DMS153 (cell line): Measurements from ENCODE around the gene CST6.
A peak's percentile ranks its signal among the peaks of the same experiment; 100 is the strongest.

Source experiments
- DNase-seq: peaks from one replicate; lab custom pipeline; 2025; lab: John Stamatoyannopoulos, UW

Gene CST6

DNA sequence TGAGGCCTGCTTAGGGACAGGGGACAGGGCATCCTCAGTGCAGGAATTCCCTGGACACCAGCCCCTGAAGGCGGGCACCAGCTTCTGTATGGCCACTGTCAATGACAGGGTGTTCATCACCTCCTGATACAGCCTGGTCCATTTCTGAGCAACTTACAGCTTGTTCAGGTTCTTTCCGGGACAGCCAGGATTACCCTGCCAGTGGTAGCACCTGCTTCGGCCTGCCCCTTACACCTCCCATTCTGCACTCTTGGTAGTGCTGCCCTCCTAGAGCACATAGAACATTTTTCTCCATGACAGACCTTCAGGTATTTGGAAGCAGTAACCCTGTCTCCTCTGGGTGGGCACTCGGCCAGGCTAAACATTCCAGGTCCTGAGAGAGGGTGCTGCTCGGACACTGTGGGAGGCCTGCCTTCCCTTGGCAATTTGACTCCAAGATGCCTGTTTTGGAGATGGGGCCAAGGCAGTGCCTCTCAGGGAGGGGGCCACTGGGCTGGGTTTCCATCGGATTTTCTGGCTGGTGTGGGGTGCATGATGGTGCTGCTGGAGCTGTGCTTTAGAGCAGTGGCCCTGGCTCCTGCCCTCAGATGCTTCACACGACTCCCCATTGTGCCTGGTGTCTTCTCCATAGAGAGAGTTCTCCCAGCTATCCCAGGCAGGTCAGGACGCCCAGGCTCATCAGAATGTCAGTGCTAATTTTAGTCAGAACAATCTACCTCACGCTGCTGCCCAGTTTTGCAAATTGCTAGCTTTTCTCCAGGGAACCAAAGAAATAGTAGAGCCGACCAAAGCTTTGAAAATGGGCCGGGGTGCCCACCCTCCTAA is 35.9 kb downstream of the CST6 start:
- DNase-seq, result no peak

DNA sequence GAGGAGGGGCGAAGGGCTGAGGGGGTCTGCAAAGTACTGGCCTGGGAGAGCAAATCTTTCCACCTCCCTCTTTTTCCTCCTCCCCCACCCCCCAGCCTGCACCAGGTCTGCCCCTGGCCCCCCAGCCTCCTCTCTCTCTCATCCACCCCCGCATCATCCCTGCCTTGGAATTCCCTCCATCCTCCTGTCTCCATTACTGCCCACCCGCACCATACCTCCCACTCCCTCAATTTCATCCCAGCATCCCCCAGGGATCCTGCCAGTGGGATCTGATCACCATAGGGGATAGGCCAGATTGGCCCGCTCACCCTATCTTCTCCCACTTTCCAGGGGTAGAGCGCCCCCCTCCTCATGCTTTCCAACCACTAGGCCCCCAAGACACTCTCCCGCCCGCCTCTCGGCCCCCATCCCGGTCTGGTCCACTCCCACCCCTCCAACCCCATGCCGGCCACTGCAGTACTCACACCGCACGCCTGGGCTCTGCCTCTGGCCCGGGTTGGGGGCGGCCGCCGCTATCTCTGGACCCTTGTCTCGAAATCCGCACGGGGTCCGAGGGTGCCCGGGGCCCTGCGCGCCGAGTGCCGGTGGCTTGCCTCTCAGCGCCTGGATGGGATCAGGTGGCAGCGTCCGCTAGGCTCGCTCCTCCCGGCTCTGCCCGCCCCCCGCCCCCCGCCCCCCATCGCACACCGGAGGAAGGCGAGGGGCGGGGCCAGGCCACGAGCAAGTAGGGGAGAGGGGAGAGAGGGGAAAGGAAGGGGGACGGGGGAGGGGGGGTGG is 36.9 kb downstream of the CST6 start, which contains the start of gene GAL3ST3:
GAL3ST3 (minus strand) TSS at position 615 of the 777 bp plus-strand sequence. CDS start 3,746 bp downstream, outside the sequence.
- DNase-seq, result no peak

DNA sequence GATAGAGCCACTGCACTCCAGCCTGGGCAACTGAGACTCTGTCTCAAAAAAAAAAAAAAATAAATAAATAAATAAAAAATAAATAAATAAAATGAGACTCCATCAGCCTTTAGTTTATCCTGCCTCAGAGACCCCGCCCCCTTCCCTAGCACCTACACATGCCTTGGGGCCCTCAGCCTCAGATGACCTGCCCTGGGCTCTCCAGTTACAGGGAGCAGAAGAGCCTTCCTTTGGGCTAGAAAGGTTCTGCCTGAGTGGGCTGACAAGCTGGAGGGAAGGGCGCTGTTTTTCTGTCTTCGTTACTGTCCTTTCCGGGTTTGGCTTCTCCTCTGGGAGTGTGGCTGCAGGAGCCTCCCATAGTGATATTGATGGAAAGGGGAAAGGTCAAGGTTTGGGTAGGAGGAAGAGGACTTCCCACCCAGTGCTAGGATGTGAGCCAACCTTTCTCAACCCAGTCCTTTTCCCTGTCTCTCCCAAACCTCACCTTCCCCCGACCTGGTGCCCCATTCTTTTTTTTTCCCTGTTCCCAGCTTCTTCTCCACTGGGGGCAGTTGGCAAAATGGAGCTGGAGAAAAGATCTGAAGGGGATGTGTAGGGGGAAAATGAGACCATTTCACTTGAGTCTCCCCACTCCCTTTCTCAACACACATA is 38.9 kb downstream of the CST6 start:
- DNase-seq, result no peak

DNA sequence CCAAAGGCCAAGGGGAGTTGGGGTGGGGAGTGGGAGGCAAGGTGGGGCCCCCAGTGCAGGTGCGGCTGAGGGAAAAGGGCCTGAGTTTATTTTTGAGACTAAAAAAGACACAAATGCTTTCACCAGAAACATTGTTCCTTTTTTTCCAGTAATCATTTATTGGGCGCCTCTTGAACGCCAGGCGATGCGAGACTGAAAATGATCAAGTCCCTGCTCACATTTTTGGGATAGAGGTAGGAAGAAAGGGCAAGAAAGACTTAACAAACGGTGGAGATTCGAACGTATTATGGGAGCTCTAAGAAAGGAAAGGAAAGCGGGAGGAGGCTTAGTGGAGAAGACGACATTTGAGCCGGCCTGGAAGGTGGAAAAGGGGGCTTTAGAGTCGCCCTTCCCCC is 39.6 kb downstream of the CST6 start:
- no peak for DNase-seq

DNA sequence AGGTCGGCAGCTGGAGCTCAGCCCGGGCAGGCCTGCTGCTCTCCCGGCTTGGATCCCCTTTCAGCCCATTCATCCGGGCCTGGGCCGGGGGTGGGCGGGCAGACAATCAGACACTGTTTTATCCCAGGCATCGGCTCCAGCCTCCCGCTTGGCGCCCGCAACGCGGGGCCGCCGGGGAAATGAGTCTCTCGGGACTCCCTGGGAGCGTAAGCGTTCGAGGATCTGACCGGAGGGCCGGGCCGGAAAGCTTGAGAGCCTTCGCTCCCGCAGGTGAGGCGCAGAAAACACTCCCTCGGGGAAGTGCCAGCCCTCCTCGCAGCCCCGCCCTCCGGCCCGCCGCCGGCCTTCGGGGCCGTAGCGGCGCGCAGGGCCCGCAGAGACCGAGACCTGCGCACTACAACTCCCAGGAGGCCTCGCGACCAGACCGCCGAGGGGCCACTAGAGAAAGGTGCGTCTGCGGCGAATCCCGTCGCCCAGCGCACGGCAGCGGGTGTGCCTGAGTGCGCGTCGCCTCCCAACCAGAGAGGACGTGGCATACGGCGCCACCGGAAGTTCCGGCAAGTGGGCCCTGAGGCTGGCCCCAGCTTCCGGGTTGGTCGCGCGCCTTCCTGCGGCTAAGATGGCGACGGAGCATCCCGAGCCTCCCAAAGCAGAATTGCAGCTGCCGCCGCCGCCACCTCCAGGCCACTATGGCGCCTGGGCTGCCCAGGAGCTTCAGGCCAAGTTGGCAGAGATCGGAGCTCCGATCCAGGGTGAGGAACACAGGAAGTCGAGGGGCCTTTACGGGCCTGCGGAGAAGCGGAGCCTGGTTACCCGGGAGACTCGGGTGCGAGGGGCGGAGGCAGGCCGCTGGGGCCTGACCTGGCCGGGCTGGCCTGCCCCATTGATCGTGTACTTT is 40.2 kb downstream of the CST6 start, which contains the start of gene SF3B2:
SF3B2 (plus strand) TSS at position 599 of the 898 bp plus-strand sequence; CDS start at position 620, 21 bp downstream.
- DNase-seq, result peak; percentile 98

DNA sequence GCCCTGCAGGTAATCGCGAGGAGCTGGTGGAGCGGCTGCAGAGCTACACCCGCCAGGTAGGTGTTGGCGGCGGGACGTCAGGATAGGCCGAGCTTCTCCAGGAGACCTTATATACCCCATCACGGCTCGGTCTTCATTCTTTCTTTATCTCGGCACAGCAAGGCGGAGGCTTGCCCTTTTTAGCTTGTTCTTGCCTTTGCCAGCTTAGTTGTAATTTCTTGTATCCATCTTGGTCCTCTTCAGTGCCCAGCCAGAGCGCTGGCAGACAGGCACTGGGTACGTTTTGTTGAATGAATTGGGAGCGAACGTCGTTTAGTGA is 40.8 kb downstream of the CST6 start:
- no peak for DNase-seq

DNA sequence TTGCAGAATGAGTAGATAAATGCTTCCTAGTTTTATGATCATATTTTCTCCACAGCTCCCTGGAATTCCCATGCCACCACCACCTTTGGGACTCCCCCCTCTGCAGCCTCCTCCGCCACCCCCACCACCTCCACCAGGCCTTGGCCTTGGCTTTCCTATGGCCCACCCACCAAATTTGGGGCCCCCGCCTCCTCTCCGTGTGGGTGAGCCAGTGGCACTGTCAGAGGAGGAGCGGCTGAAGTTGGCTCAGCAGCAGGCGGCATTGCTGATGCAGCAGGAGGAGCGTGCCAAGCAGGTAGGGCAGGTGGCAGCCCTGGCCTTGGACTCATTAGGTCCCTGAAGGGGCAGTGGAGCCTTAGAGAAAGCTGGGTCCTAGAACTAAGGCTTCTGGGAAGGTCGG is 43.2 kb downstream of the CST6 start:
- no peak for DNase-seq

DNA sequence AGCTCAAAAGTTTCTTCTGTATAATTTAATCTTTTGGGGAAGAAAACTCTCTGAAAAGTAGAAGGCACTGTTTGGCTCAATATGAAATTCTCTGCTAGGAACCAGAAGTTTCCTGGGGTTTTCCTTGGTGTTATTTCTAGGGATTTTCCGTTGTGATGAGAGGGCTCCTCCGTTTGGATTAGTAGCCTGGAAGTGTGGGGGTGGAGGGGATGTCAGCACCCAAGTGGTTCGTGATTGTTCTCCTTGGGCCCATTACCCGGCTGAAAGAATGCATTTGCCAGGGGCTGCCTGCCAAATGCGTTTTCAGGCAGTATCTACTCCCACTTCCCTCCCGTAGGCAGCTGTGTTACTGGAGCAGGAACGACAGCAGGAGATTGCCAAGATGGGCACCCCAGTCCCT is 44.7 kb downstream of the CST6 start:
- DNase-seq, result no peak

DNA sequence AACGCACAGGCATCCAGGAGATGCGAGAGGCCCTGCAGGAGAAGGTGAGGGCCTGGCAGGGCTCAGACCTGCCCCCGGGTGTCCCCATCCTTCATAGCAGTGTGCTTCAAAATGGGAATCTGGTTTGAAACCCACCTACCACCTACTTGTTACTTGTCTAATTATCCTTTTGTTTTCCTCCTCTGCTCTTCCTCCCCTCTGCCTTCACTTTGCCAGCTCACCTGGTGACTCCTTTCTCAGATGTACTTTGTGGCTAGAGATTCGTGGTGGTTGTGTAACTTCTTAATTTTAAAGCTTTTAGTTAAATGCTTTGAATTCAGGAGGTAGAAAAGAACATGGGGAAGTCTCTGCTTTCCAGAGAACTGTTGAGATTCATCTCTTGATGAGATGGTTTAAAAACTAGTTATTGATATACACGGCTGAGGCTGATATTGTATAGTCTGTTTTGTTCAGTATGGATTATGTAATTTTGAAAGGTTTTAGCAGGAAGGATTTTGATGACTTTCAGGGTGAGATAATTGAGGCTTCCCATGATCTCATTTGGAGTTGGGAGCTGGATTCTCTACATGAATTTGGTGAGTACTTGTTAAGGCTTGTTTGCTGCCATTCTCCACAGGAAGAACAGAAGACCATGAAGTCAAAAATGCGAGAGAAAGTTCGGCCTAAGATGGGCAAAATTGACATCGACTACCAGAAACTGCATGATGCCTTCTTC is 48.3 kb downstream of the CST6 start:
- no peak for DNase-seq

DNA sequence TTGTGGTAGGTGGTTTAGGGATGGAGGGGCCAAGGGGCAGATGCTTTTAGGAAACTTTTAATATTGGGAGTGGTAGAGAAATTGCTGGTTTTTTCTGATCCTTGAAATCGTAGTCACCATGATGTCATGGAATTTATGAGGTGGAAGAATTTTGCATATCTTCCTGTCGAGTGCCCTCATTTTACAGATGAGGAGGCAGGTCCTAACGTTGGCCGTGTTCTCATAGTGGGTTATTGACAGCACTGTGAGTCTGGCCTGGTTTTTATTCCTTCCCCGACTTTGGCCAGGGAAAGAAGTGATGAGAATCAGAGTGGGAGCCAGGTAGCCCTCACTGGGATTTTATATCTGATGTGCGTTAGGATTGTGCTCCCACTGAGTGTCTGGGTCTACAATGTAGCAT is 49.5 kb downstream of the CST6 start:
- no peak for DNase-seq

DNA sequence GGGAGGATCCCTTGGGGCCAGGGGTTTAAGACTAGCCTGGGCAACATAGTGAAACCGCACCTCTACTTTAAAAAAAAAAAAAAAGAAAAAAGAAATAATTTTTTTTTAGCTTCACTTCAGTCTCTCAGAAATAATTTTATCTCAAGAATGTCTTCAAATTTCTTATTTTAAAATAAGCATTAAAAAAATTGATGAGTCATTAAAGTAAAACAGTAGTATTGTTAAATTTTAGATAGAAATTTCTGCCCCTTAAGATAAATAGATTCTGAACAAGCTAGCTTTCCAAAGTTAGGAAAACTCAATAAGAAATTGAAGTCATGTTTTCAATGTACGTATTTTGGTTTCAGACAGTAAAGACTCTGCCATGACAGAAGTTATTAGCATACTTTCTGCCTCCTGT is 50.6 kb downstream of the CST6 start:
- no peak for DNase-seq
